Stomach smooth muscle (tissue), 2 donors: Measurements from ENCODE around the gene TRIM72.
"Not testable (repeated sequence)": the region's sequence is repeated elsewhere in the genome, so short reads cannot be mapped to it uniquely, and the experiment has no call there.

ENCODE experiments used
- H3K27ac ChIP-seq: one replicate; pipeline ENCODE4 v1.7.0; 2013; ENCODE audit warnings: mild to moderate bottlenecking, low read length, inconsistent platforms
- H3K27me3 ChIP-seq, 2 donors: one replicate each; pipeline ENCODE4 v1.7.0; 2013; ENCODE audit warnings: low read length in 2 of 2; ENCODE audit not compliant: insufficient read depth in 2 of 2, control insufficient read depth in 1 of 2
- H3K36me3 ChIP-seq, 2 donors: one replicate each; pipeline ENCODE4 v1.7.0; 2013; ENCODE audit warnings: low read length in 2 of 2; ENCODE audit not compliant: control insufficient read depth in 2 of 2, insufficient read depth in 2 of 2
- H3K4me1 ChIP-seq: one replicate; pipeline ENCODE4 v1.7.0; 2013; ENCODE audit warnings: low read length; ENCODE audit not compliant: control insufficient read depth, insufficient read depth
- H3K4me3 ChIP-seq, 2 donors: one replicate each; pipeline ENCODE4 v1.7.0; 2013; ENCODE audit warnings: low read length in 2 of 2
- H3K9ac ChIP-seq, 2 donors: one replicate each; pipeline ENCODE4 v1.7.0; 2013; ENCODE audit warnings: low read length in 2 of 2, mild to moderate bottlenecking in 1 of 2
- H3K9me3 ChIP-seq, 2 donors: one replicate each; pipeline ENCODE4 v1.7.0; 2013; ENCODE audit warnings: low read length in 2 of 2; ENCODE audit not compliant: control insufficient read depth in 2 of 2
- donor health status: healthy.
- donor health status: Pancreatic carcinoma.

Gene TRIM72

DNA sequence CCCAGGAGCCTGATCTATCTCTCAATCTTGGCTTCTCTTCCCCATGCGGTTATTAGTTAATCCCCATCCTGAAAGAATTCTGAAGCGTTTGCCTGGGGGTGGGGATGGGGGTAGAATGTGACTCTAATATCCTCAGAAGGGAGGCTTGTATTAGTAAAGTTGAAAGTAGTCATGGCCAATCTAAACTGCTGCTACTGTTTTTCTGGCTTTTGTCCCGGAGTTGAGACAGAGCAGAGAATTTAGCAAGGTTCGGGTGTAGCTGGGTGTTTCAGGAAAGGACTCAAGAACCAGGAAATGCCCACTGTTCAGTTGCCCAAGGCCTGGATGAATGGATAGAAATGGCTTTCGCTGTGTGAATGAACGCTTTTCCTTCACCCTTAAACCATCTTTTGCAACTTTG, 28.3 kb downstream of the TRIM72 start:
- no peaks in the 10 kb centered on the region for H3K27me3 ChIP-seq
- H3K4me3 ChIP-seq: no peak overlapping the region
- no peaks in the 10 kb centered on the region for H3K4me1 ChIP-seq
- H3K27ac ChIP-seq: no peak overlapping the region
- no peaks in the 10 kb centered on the region for H3K9me3 ChIP-seq
- no peak overlapping the region for H3K9ac ChIP-seq
- no peaks in the 10 kb centered on the region for H3K36me3 ChIP-seq

DNA sequence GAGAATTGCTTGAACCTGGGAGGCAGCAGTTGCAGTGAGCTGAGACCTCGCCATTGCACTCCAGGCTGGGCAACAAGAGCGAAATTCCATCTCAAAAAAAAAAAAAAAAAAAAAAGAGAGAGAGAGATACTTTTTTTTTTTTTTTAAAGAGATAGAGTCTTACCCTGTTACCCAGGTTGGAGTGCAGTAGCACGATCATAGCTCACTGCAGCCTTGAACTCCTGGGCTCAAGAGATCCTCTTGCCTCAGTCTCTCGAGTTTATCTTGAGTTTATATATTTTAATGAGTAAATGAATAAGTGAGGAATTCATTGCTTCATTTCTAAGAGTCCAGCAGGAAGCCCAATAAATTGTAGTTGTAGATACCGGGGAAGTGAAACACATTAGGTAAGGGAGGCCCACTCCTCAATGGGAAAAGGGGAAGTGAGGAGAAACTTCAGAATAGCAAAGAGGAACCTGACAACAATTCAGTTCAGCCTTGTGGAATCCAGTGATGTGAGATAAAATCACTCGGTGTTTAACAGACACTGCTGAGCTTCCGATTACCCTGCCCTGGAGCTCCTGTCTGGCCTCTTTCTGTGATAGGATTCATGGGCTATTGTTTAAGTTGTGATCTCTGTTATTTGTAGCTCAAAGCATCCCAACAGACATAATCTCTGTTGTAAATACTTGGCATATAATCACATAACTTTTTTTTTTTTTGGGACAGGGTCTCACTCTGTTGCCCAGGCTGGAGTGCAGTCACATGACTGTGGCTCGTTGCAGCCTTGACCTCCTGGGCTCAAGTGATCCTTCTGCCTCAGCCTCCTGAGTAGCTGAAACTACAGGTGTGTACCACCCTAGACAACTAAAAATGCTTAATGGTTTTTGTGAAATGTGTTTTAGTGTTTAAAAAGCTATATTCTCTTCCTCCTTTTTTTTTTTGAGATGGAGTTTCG, 30.1 kb downstream of the TRIM72 start:
- Histone ChIP-seq H3K9me3 (no peaks in the 10 kb centered on the region), H3K4me3 (no peak overlapping the region), H3K4me1 (no peaks in the 10 kb centered on the region), H3K27ac (no peak overlapping the region), H3K9ac (no peak overlapping the region), H3K27me3 (peaks cover 2 to 4% of the 10 kb centered on the region in 2 donors), H3K36me3 (no peaks in the 10 kb centered on the region)

DNA sequence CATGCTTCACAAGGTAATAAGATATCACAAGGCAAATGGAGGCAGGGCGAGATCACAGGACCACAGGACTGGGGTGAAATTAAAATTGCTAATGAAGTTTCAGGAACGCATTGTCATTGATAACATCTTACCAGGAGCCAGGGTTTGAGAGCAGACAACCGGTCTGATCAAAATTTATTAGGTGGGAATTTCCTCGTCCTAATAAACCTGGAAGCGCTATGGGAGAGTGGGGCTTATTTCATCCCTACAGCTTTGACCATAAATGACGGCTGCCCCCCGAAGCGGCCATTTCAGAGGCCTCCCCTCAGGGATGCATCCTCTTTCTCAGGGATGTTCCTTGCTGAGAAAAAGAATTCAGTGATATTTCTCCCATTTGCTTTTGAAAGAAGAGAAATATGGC, 31.7 kb downstream of the TRIM72 start:
- not testable (repeated sequence) for H3K4me1 ChIP-seq, H3K36me3 ChIP-seq, H3K9ac ChIP-seq, H3K27me3 ChIP-seq, H3K9me3 ChIP-seq, H3K4me3 ChIP-seq, H3K27ac ChIP-seq

DNA sequence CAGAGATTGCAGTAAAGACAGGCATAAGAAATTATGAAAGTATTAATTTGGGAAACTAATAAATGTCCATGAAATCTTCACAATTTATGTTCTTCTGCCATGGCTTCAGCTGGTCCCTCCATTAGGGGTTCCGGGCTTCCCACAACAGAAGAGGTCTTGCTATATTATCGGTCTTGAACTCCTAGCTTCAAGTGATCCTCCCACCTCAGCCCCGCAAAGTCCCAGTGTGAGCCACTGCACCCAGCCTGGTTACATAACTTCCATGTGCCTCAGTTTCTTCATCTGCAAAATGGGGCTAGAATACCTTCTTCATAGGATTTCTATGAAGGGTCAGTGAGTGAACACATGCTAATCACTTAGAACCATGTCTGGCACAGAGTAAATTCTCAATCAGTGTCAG, 32.4 kb downstream of the TRIM72 start:
- H3K27ac ChIP-seq: no peak overlapping the region

DNA sequence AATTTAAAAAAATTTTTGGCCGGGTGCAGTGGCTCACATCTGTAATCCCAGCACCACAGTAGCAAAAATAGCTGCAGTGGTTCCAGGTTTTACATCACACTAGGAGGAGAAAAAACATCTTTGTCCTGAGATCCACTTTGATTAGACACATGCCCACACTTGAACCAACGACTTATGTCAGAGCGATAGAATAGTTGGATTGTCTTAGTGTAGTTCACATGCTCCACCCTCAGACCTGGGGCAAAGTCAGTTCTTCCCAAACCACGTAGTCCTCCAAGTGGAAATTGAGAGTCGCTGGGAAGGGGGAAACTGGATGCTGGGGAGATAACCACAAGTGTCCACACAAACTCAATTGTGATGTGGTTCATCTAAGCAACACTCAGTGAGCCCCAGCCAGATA, 34.4 kb downstream of the TRIM72 start:
- H3K27ac ChIP-seq: no peak overlapping the region
- H3K27me3 ChIP-seq: peaks cover 4% of the 10 kb centered on the region in 2 donors
- H3K4me1 ChIP-seq: no peaks in the 10 kb centered on the region
- no peak overlapping the region for H3K4me3 ChIP-seq
- H3K9me3 ChIP-seq: no peaks in the 10 kb centered on the region
- H3K36me3 ChIP-seq: no peaks in the 10 kb centered on the region
- no peak overlapping the region for H3K9ac ChIP-seq

More for the DNA sequence above, 32.4 kb downstream of the TRIM72 start:
- Histone ChIP-seq H3K9ac (no peak overlapping the region), H3K36me3 (no peaks in the 10 kb centered on the region), H3K4me3 (no peak overlapping the region), H3K4me1 (no peaks in the 10 kb centered on the region), H3K9me3 (no peaks in the 10 kb centered on the region), H3K27me3 (peaks cover 4% of the 10 kb centered on the region in 2 donors)

DNA sequence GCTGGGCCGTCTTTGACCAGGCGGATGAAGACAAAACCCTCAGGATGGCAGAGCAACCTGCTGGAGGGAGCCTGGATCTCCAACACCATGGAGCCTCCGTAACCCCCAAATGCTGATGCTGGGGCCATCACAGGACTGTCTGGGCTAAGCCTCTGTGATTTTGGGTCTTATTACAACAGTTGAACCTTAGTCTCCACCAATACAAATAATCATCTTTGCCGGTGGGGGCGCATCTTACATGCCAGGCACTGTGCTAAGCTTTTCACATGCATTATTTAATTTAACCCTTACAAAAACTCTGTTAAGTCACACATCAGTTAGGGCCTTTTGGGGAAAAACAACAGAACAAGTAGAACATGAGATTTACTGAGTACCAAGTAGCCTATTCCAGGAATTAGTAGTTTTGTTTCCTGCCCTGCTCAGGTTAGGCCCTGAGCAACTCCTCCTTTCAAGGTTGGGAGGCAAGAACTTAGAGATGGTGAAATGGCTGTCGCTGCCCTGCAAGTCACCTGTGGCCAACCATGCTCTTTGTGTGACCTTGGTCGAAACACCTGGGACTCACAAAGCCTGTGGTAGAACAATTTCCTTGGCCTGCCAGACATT, 37.0 kb downstream of the TRIM72 start:
- Histone ChIP-seq H3K9me3 (no peaks in the 10 kb centered on the region), H3K4me3 (no peak overlapping the region), H3K27ac (no peak overlapping the region), H3K9ac (no peak overlapping the region), H3K27me3 (peaks cover 4% of the 10 kb centered on the region in 2 donors), H3K4me1 (no peaks in the 10 kb centered on the region), H3K36me3 (no peaks in the 10 kb centered on the region)

DNA sequence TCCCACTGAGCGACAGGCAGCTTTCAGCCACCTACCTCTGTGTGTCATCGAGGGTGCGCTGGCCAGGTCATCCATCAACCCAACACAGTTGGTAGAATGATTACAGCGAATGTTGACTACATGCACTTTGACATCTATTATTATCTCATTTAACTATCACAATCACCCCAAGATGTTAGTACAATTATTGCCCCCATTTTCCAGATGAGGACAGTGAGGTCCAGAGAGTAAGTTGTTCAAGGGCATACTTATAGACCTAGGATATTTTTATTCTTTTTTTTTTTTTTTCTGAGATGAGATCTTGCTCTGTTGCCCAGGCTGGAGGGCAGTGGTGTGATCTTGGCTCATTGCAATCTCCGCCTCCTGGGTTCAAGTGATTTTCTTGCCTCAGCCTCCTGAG, 37.5 kb downstream of the TRIM72 start:
- Histone ChIP-seq H3K4me3 (no peak overlapping the region), H3K36me3 (no peaks in the 10 kb centered on the region), H3K9ac (no peak overlapping the region), H3K27ac (no peak overlapping the region), H3K9me3 (no peaks in the 10 kb centered on the region), H3K4me1 (no peaks in the 10 kb centered on the region), H3K27me3 (peaks cover 4% of the 10 kb centered on the region in 2 donors)

DNA sequence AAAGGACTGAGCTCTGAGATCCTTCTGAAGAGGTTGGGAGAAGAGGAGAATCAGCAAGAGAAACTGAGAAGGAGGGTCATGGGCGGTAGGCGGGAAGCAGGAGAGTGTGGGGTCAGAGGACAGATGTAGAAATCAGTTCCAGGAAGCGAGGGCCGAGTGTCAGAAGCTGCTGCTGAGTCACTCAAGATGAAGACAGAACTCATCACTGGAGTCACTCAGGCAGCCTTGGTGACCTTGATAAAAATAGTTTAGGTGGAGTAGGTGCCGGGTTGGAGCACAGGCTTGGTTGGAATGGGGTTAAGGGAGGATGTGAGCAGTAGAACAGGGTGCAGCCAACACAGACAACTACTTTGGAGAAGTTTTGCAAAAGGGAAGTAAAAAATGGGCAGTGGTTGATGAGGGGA, 39.7 kb downstream of the TRIM72 start:
- H3K27me3 ChIP-seq: peaks cover 3 to 4% of the 10 kb centered on the region in 2 donors
- H3K4me3 ChIP-seq: no peak overlapping the region
- no peaks in the 10 kb centered on the region for H3K4me1 ChIP-seq
- no peak overlapping the region for H3K27ac ChIP-seq
- no peaks in the 10 kb centered on the region for H3K36me3 ChIP-seq
- no peaks in the 10 kb centered on the region for H3K9me3 ChIP-seq
- H3K9ac ChIP-seq: no peak overlapping the region

DNA sequence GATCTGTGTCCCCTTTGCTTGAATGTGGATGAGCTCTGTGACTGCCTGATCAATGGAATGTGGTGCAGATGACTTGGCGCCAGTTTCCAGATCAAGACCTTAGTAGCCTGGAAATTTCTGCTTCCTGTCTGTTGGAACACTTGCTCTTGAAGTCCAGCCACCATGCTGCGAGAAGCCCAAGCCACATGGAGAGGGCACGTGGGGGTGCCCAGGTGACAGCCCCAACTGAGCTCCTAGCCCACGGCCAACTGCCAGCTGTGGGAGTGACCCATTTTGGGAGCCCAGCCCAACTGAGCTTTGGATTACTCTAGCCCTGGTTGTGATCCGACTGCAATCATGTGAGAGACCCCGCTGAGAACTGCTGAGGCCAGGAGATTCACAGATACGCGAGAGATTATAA, 42.5 kb downstream of the TRIM72 start:
- Histone ChIP-seq H3K9me3 (no peaks in the 10 kb centered on the region), H3K4me3 (no peak overlapping the region), H3K9ac (no peak overlapping the region), H3K27me3 (peaks cover 0 to 2% of the 10 kb centered on the region in 2 donors), H3K36me3 (no peaks in the 10 kb centered on the region), H3K27ac (no peak overlapping the region), H3K4me1 (no peaks in the 10 kb centered on the region)

DNA sequence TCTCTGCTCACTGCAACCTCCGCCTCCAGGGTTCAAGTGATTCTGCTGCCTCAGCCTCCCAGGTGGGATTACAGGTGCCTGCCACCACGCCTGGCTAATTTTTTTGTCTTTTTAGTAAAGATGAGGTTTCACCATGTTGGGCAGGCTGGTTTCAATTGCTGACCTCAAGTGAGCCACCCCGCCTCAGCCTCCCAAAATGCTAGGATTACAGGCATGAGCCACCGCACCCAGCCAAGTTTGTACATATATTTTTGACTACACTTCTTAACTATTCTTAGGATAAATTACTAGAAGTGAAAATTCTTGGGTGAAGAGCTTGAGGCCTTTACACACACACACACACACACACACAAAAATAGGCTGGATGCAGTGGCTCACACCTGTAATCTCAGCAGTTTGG, 44.4 kb downstream of the TRIM72 start:
- Histone ChIP-seq H3K4me3 (no peak overlapping the region), H3K27me3 (peaks cover 0 to 2% of the 10 kb centered on the region in 2 donors), H3K4me1 (no peaks in the 10 kb centered on the region), H3K36me3 (no peaks in the 10 kb centered on the region), H3K9ac (no peak overlapping the region), H3K9me3 (no peaks in the 10 kb centered on the region), H3K27ac (no peak overlapping the region)
